SK-N-MC (cell line): Measurements from ENCODE around the gene COX4I2.
A peak's percentile ranks its signal among the peaks of the same experiment; 100 is the strongest.
"Not testable (repeated sequence)": the region's sequence is repeated elsewhere in the genome, so short reads cannot be mapped to it uniquely, and the experiment has no call there.

Source experiments
- DNase-seq: peaks from one replicate; pipeline ENCODE4 v3.0.0-alpha.2; 2011; ENCODE audit warnings: low read depth, low spot score
- H3K27ac ChIP-seq: fragments of 200-600 bp; sonication (generic); 2 replicates; pipeline ENCODE4 v1.5.1; 2016; ENCODE audit warnings: mixed run types
- H3K36me3 ChIP-seq: fragments of 200-600 bp; sonication (generic); 2 replicates; pipeline ENCODE4 v1.6.1; 2017; ENCODE audit warnings: antibody characterized with exemption, low read length, mixed read lengths; ENCODE audit not compliant: insufficient read depth
- H3K4me3 ChIP-seq: fragments of 200-600 bp; sonication (generic); 2 replicates; pipeline ENCODE4 v1.5.1; 2016
- H3K9ac ChIP-seq: fragments of 200-600 bp; sonication (generic); 2 replicates; pipeline ENCODE4 v1.8.0; 2017; ENCODE audit warnings: mixed run types, mixed read lengths; ENCODE audit not compliant: insufficient read length
- H3K9me3 ChIP-seq: fragments of 200-600 bp; sonication (generic); 2 replicates; pipeline ENCODE4 v1.6.1; 2017; ENCODE audit warnings: low read depth, mild to moderate bottlenecking, antibody characterized with exemption, low read length, moderate library complexity, mixed read lengths
- EZH2 ChIP-seq: fragments of 200-600 bp; sonication (generic); IDR thresholded peaks from one replicate; pipeline ENCODE4 v1.6.1; 2017; ENCODE audit warnings: antibody characterized with exemption
- FOXP2 ChIP-seq: optimal IDR thresholded peaks from 2 replicates; pipeline ENCODE3; 2011; ENCODE audit warnings: mild to moderate bottlenecking, moderate library complexity; ENCODE audit not compliant: insufficient read depth; ENCODE audit errors: extremely low read length, control extremely low read depth
- POLR2AphosphoS5 ChIP-seq: IDR thresholded peaks from 2 replicates; pipeline ENCODE4 v1.6.1; 2012; ENCODE audit warnings: mild to moderate bottlenecking, low read depth, low read length, borderline replicate concordance

Gene COX4I2

DNA sequence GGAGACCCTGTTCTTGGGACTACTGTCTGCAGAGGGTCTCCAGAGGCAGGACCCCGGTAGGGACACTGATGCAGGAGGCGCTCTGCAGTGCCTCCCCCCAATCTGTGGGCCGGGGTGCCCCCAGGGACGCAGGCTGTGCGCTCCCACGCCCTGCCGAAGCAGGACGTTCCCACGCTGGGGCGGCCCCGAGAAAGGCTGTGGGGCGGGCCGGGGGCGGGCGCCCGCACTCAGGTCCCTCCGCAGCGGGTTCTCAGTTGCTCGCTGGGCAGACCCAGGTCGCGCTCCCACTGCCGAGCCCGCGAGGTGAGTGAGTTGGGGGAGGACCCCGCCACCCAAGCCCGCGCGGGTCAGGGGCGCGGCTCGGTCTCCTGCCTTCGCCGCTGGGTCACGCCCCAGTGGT, at the start of gene COX4I2:
COX4I2 (plus strand) TSS at position 253 of the 400 bp plus-strand sequence. CDS start 1,106 bp downstream, outside the sequence.
- DNase-seq, result no peak
- Histone ChIP-seq H3K4me3 (no peak within 1 kb of the TSS), H3K36me3 (no peaks in the 10 kb centered on the region), H3K27ac (no peak within 1 kb of the TSS), H3K9me3 (no peaks in the 10 kb centered on the region), H3K9ac (no peak within 1 kb of the TSS)
- TF ChIP-seq EZH2 (no peak), FOXP2 (no peak), POLR2AphosphoS5 (no peak)

DNA sequence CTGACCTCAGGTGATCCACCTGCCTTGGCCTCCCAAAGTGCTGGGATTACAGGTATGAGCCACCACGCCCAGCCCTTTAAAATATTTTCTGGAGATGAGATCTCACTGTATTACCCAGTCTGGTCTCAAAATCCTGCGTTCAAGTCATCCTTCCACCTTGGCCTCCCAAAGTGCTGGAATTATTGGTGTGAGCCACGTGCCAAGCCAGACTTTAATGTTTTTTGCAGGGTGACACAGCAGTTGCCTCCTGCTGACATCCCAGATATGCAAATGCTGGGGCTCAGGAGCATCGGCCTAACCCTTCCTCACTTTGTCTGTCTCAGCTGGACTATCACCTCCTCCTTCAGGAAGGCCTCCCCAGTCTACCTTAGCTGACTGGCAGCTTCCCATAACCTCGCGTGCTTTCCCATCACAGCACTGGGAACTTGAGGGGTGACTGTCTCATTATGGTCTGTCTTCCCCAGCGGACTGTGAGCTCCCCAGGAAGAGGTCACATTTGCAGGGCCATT, 46.9 kb upstream of the COX4I2 start:
- H3K36me3 ChIP-seq, result no peaks in the 10 kb centered on the region
- DNase-seq, result no peak
- no peak overlapping the region for H3K9ac ChIP-seq
- no peak overlapping the region for H3K27ac ChIP-seq
- no peak overlapping the region for H3K4me3 ChIP-seq
- TF ChIP-seq EZH2 (no peak), FOXP2 (no peak), POLR2AphosphoS5 (no peak)
- no peaks in the 10 kb centered on the region for H3K9me3 ChIP-seq

DNA sequence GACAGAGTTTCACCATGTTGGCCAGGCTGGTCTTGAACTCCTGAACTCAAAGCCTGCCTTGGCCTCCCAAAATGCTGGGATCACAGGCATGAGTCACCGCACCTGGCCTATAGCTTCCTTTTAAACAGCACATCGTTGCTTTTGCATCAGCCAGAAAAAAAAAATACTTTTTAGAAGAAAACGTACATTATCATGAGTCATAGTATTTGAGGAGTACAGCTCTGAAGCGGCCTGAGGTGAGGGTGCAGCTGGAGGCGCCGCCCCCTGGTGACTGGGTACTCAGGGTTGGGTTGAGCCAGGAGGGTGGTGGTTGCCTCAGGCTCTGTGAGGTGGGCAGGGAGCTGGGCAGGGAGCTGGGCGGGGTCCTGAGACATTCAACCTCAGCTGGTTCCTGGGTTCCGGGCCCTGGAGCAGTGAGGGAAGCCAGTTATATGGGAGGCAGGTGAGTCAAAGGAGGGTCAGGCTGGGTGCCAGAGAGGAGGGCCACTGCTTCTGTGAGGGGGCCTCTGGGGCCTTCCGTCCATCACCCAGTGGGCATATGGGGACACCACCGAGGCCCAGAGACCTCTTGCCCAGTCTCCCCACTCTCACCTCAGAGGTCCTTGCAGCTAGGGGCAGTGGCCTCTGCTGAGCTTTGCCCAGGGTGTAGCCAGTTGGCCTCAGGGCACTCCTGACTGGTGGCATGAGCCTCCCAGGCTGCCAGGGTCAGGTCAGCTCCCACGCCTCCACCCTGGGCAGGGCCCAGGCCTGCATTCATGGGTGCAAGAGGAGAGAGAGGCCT, 44.3 kb upstream of the COX4I2 start:
- TF ChIP-seq POLR2AphosphoS5 (no peak), EZH2 (no peak), FOXP2 (no peak)
- Histone ChIP-seq H3K9me3 (no peaks in the 10 kb centered on the region), H3K27ac (0 out of 2 replicates have a peak overlapping the region, but pooled peaks have one; percentile 13), H3K9ac (no peak overlapping the region), H3K36me3 (no peaks in the 10 kb centered on the region), H3K4me3 (no peak overlapping the region)
- no peak for DNase-seq

DNA sequence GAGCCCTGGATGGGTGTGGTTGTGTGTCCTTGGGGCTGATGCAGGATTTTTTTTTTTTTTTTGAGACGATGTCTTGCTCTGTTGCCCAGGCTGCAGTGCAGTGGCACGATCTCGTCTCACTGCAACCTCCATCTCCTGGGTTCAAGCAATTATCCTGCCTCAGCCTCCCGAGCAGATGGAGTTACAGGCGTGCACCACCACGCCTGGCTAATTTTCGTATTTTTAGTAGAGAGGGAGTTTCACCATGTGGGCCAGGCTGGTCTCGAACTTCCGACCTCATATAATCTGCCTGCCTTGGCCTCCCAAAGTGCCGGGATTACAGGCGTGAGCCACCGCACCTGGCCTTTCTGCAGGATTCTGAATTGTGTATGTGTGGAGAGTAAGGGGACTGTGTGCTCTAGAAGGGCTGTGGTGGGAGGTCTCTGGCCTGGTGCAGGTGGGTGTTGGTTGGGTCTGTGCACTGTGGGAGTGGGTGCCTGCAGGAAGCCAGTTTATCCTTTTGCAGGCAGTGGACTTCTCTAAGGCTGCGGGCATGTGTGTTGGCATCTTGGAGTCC, 43.6 kb upstream of the COX4I2 start:
- Histone ChIP-seq H3K36me3 (no peaks in the 10 kb centered on the region), H3K4me3 (no peak overlapping the region), H3K9me3 (no peaks in the 10 kb centered on the region), H3K27ac (0 out of 2 replicates have a peak overlapping the region, but pooled peaks have one; percentile 42), H3K9ac (no peak overlapping the region)
- TF ChIP-seq POLR2AphosphoS5 (no peak), FOXP2 (no peak), EZH2 (no peak)
- no peak for DNase-seq

DNA sequence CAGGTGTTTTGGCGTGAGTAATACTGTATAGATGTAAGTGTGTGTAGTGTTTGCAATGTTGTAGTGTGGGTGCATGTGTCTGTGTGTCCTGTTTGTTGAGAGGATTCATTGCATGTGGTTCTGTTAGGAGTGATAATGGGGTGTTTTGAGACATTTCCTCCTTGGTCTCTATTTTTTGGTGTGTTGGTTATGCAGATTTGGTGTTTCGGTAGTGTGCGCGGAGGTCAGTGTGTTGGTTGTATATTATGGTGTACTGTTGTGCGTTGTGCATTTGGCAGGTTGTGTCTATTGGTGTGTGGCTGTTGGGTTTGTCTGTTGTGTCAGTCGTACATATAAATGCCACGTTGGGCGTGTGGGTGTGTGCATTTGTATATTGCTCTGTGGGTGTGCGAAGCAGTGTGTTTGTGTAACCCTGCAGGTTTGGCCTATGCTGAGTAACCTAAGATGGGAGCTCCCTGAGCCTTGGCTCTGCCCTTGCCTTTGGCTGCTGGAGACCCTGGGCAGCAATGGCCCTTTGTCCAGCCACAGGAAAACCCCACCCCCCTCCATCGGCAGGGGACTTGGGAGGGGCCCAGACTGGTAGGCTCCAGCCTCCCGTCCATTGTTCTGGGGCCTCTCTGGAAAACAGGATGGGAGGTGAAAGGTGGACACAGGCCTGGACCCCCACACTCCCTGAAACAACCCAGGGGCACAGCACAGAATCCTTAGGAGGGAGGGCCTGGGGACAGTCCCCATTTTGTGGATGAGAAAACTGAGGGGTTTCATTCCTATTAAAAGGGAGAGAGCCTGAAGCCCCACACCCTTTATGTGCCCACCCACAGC, 42.9 kb upstream of the COX4I2 start:
- no peaks in the 10 kb centered on the region for H3K36me3 ChIP-seq
- H3K27ac ChIP-seq, result peak overlapping the region; percentile 42; the same call in 1 of the 2 replicates
- no peak for DNase-seq
- H3K9me3 ChIP-seq, result no peaks in the 10 kb centered on the region
- no peak overlapping the region for H3K9ac ChIP-seq
- H3K4me3 ChIP-seq, result no peak overlapping the region
- no peak for TF ChIP-seq EZH2
- TF ChIP-seq FOXP2, result no peak
- no peak for TF ChIP-seq POLR2AphosphoS5

DNA sequence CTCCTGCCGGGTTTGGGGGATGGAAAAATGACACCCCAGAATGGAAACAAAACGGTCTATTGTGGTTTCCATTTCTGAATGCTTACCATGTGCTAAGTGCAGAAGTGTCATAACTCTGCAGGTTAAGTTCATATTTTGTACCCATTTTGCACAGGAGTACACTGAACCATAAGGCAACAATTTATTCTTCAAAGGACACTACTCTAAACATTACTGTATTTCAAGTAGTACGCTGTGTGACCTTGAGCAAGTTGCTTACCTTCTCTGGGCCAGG, 42.4 kb upstream of the COX4I2 start:
- Histone ChIP-seq H3K9ac (no peak overlapping the region), H3K9me3 (no peaks in the 10 kb centered on the region), H3K4me3 (no peak overlapping the region), H3K36me3 (no peaks in the 10 kb centered on the region), H3K27ac (peak overlapping the region; percentile 14)
- no peak for DNase-seq
- TF ChIP-seq FOXP2, result no peak
- no peak for TF ChIP-seq EZH2
- TF ChIP-seq POLR2AphosphoS5, result no peak

DNA sequence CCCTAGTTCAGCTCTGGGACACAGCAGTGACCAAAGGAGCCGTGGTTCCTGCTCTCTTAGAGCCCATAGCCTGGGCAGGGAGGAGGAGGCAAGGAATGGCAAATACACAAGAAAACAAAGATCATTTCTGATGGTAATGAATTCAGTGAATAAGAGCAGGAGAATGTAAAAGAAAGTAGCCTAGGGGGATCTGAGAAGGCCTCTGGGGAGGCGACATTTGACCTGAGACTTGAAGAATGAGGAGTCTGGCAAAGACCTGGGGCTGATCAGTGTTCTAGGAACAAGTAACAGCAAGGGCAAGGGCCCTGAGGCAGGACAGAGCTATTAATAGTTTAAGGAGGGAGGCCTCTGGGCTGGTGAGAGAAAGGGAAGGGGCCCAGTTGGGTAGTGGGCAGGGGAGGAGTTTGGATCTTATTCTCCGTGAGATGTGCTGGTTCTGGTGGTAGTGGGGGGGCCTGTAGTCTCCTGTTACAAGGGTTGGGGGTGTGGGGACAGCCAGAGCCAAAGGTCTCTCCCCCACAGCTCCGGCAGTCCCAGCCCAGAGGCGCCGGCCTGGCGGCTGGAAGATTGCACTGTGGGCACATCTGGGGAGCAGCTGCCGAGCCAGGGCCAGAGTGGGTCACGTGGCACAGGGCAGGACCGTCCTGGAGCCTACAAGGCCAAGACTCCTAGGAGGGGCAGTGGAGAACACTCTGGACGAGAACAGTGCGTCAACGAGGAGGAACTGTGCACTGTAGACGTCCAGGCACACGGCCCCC, 41.9 kb upstream of the COX4I2 start:
- DNase-seq, result no peak
- Histone ChIP-seq H3K9me3 (no peaks in the 10 kb centered on the region), H3K4me3 (no peak overlapping the region), H3K9ac (no peak overlapping the region), H3K36me3 (no peaks in the 10 kb centered on the region), H3K27ac (peak overlapping the region; percentile 14)
- TF ChIP-seq FOXP2, result no peak
- TF ChIP-seq EZH2, result no peak
- no peak for TF ChIP-seq POLR2AphosphoS5

DNA sequence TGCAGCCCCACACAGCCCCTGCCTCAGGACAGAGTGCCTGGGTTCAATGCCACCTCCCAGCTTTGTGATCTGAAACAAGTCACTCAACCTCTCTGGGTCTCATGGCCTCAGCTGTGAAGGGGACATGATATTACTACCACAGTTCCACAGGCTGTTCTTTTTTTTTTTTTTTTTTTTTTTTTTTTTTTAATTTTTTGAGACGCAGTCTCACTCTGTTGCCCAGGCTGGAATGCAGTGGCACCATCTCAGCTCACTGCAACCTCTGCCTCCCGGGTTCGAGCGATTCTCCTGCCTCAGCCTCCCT, 41.3 kb upstream of the COX4I2 start:
- H3K9ac ChIP-seq, result not testable (repeated sequence)

More for the DNA sequence above, 41.3 kb upstream of the COX4I2 start:
- 0 out of 2 replicates have a peak overlapping the region, but pooled peaks have one; percentile 14 for H3K27ac ChIP-seq
- not testable (repeated sequence) for H3K9me3 ChIP-seq, H3K36me3 ChIP-seq, H3K4me3 ChIP-seq, DNase-seq
